ENCODE measurements around the gene SAP30L. TPM values are rescaled to one million over a fixed set of nuclear protein-coding genes. Genes with fewer than 3 reads are reported as not detected.

SAP30L gene
- total and polyA plus RNA-seq, 5 donors from 2014 or later = 30.9 to 54.9 (median 39.2) TPM

- H3K36me3 Mint-ChIP-seq = peaks cover 8% of the 10 kb centered on the region
- peaks cover 0 to 2% (median 0%) of the 10 kb centered on the region in 7 donors for H3K9me3 Mint-ChIP-seq
- Histone ChIP-seq H3K4me3 (ENCODE audit: low read depth, low read length) (no peak overlapping the region), H3K36me3 (ENCODE audit: control insufficient read depth, insufficient read depth, low read length) (no peaks in the 10 kb centered on the region), H3K27ac (ENCODE audit: insufficient read depth, low read length, poor library complexity, severe bottlenecking) (no peak overlapping the region), H3K27me3 (ENCODE audit: control insufficient read depth, insufficient read depth, low read length) (peaks cover 5% of the 10 kb centered on the region), H3K9me3 (ENCODE audit: control insufficient read depth in 2 of 2, low read length in 2 of 2) (no peaks in the 10 kb centered on the region), H3K4me1 (ENCODE audit: control insufficient read depth, insufficient read depth, low read length, poor library complexity, severe bottlenecking) (no peaks in the 10 kb centered on the region)
- H3K27me3 Mint-ChIP-seq = peaks cover 20% of the 10 kb centered on the region
- no peak overlapping the region for H3K27ac Mint-ChIP-seq
- H3K4me1 Mint-ChIP-seq = peaks cover 0 to 7% (median 1%) of the 10 kb centered on the region in 4 donors
- DNase-seq (no peak), ATAC-seq (ENCODE audit: low read depth in 2 of 2) (no peak)
- no peak overlapping the region for H3K4me3 Mint-ChIP-seq
Measured at GRCh38 chr5:154465169-154465568, 19.4 kb downstream of the SAP30L start.

GRCh38 chr5:154466147-154466546, 20.4 kb downstream of the SAP30L start:
- peaks cover 15% of the 10 kb centered on the region for H3K27me3 ChIP-seq (ENCODE audit: control insufficient read depth, insufficient read depth, low read length)
- H3K36me3 Mint-ChIP-seq = peaks cover 8% of the 10 kb centered on the region
- no peak overlapping the region for H3K27ac ChIP-seq (ENCODE audit: insufficient read depth, low read length, poor library complexity, severe bottlenecking)
- no peaks in the 10 kb centered on the region for H3K36me3 ChIP-seq (ENCODE audit: control insufficient read depth, insufficient read depth, low read length)
- peaks cover 0 to 15% (median 5%) of the 10 kb centered on the region in 4 donors for H3K4me1 Mint-ChIP-seq
- peaks cover 30% of the 10 kb centered on the region for H3K27me3 Mint-ChIP-seq
- H3K4me3 ChIP-seq (ENCODE audit: low read depth, low read length) = no peak overlapping the region
- no peak for DNase-seq
- H3K9me3 Mint-ChIP-seq = peaks cover 0 to 2% (median 0%) of the 10 kb centered on the region in 7 donors
- no peaks in the 10 kb centered on the region for H3K9me3 ChIP-seq (ENCODE audit: control insufficient read depth in 2 of 2, low read length in 2 of 2)
- no peak overlapping the region for H3K4me3 Mint-ChIP-seq
- peak overlapping the region in 1 of 3 donors; percentile 9 for H3K27ac Mint-ChIP-seq
- ATAC-seq (ENCODE audit: low read depth in 2 of 2) = no peak
- H3K4me1 ChIP-seq (ENCODE audit: control insufficient read depth, insufficient read depth, low read length, poor library complexity, severe bottlenecking) = peaks cover 3% of the 10 kb centered on the region

GRCh38 chr5:154466671-154467070, 20.9 kb downstream of the SAP30L start:
- Mint-ChIP-seq H3K4me3 (no peak overlapping the region), H3K36me3 (peaks cover 6% of the 10 kb centered on the region), H3K27ac (no peak overlapping the region), H3K27me3 (peaks cover 35% of the 10 kb centered on the region), H3K4me1 (peaks cover under 1 to 19% (median 5%) of the 10 kb centered on the region in 4 donors), H3K9me3 (peaks cover 0 to 2% (median 0%) of the 10 kb centered on the region in 7 donors)
- Histone ChIP-seq H3K27me3 (ENCODE audit: control insufficient read depth, insufficient read depth, low read length) (peaks cover 19% of the 10 kb centered on the region), H3K4me1 (ENCODE audit: control insufficient read depth, insufficient read depth, low read length, poor library complexity, severe bottlenecking) (peaks cover 3% of the 10 kb centered on the region), H3K36me3 (ENCODE audit: control insufficient read depth, insufficient read depth, low read length) (no peaks in the 10 kb centered on the region), H3K27ac (ENCODE audit: insufficient read depth, low read length, poor library complexity, severe bottlenecking) (no peak overlapping the region), H3K4me3 (ENCODE audit: low read depth, low read length) (no peak overlapping the region), H3K9me3 (ENCODE audit: control insufficient read depth in 2 of 2, low read length in 2 of 2) (no peaks in the 10 kb centered on the region)
- ATAC-seq (ENCODE audit: low read depth in 2 of 2) (no peak), DNase-seq (no peak)

GRCh38 chr5:154467655-154468354, 22.0 kb downstream of the SAP30L start:
- no peaks in the 10 kb centered on the region for H3K36me3 Mint-ChIP-seq
- peak; percentile 48 to 64 (median 58) for DNase-seq
- no peak overlapping the region for H3K27ac Mint-ChIP-seq
- peak; percentile 74 to 76 for ATAC-seq (ENCODE audit: low read depth in 2 of 2)
- Histone ChIP-seq H3K27ac (ENCODE audit: insufficient read depth, low read length, poor library complexity, severe bottlenecking) (no peak overlapping the region), H3K36me3 (ENCODE audit: control insufficient read depth, insufficient read depth, low read length) (no peaks in the 10 kb centered on the region), H3K27me3 (ENCODE audit: control insufficient read depth, insufficient read depth, low read length) (peaks cover 29% of the 10 kb centered on the region), H3K9me3 (ENCODE audit: control insufficient read depth in 2 of 2, low read length in 2 of 2) (no peaks in the 10 kb centered on the region), H3K4me3 (ENCODE audit: low read depth, low read length) (no peak overlapping the region), H3K4me1 (ENCODE audit: control insufficient read depth, insufficient read depth, low read length, poor library complexity, severe bottlenecking) (peaks cover 6% of the 10 kb centered on the region)
- H3K4me3 Mint-ChIP-seq = no peak overlapping the region
- peaks cover 45% of the 10 kb centered on the region for H3K27me3 Mint-ChIP-seq
- peaks cover 0 to 2% (median 0%) of the 10 kb centered on the region in 7 donors for H3K9me3 Mint-ChIP-seq
- H3K4me1 Mint-ChIP-seq = peaks cover 6 to 24% (median 7%) of the 10 kb centered on the region in 4 donors

- no peaks in the 10 kb centered on the region for H3K36me3 ChIP-seq (ENCODE audit: control insufficient read depth, insufficient read depth, low read length)
- Mint-ChIP-seq H3K4me3 (no peak overlapping the region), H3K4me1 (peaks cover 6 to 46% (median 27%) of the 10 kb centered on the region in 4 donors), H3K9me3 (peaks cover 0 to 8% (median 0%) of the 10 kb centered on the region in 7 donors), H3K27me3 (peaks cover 69% of the 10 kb centered on the region), H3K27ac (no peak overlapping the region), H3K36me3 (no peaks in the 10 kb centered on the region)
- no peak overlapping the region for H3K4me3 ChIP-seq (ENCODE audit: low read depth, low read length)
- peaks cover 28% of the 10 kb centered on the region for H3K4me1 ChIP-seq (ENCODE audit: control insufficient read depth, insufficient read depth, low read length, poor library complexity, severe bottlenecking)
- no peaks in the 10 kb centered on the region for H3K9me3 ChIP-seq (ENCODE audit: control insufficient read depth in 2 of 2, low read length in 2 of 2)
- H3K27me3 ChIP-seq (ENCODE audit: control insufficient read depth, insufficient read depth, low read length) = peaks cover 45% of the 10 kb centered on the region
- ATAC-seq (ENCODE audit: low read depth in 2 of 2) = no peak
- DNase-seq = no peak
- H3K27ac ChIP-seq (ENCODE audit: insufficient read depth, low read length, poor library complexity, severe bottlenecking) = no peak overlapping the region
Measured at GRCh38 chr5:154470137-154470536, 24.3 kb downstream of the SAP30L start.

GRCh38 chr5:154470947-154471870, 25.4 kb downstream of the SAP30L start:
- no peak for ATAC-seq (ENCODE audit: low read depth in 2 of 2)
- no peak overlapping the region for H3K27ac ChIP-seq (ENCODE audit: insufficient read depth, low read length, poor library complexity, severe bottlenecking)
- no peaks in the 10 kb centered on the region for H3K36me3 Mint-ChIP-seq
- H3K9me3 Mint-ChIP-seq = peaks cover 0 to 8% (median 0%) of the 10 kb centered on the region in 7 donors
- peaks cover 47% of the 10 kb centered on the region for H3K27me3 ChIP-seq (ENCODE audit: control insufficient read depth, insufficient read depth, low read length)
- peak overlapping the region in 1 of 4 donors; percentile 2 for H3K4me3 Mint-ChIP-seq
- no peak overlapping the region for H3K27ac Mint-ChIP-seq
- DNase-seq = no peak
- H3K4me1 Mint-ChIP-seq = peaks cover 6 to 54% (median 35%) of the 10 kb centered on the region in 4 donors
- peak overlapping the region; percentile 8 for H3K4me3 ChIP-seq (ENCODE audit: low read depth, low read length)
- H3K27me3 Mint-ChIP-seq = peaks cover 79% of the 10 kb centered on the region
- no peaks in the 10 kb centered on the region for H3K9me3 ChIP-seq (ENCODE audit: control insufficient read depth in 2 of 2, low read length in 2 of 2)
- H3K36me3 ChIP-seq (ENCODE audit: control insufficient read depth, insufficient read depth, low read length) = no peaks in the 10 kb centered on the region
- H3K4me1 ChIP-seq (ENCODE audit: control insufficient read depth, insufficient read depth, low read length, poor library complexity, severe bottlenecking) = peaks cover 38% of the 10 kb centered on the region

- H3K4me1 ChIP-seq (ENCODE audit: control insufficient read depth, insufficient read depth, low read length, poor library complexity, severe bottlenecking) = peaks cover 56% of the 10 kb centered on the region
- peaks cover 57% of the 10 kb centered on the region for H3K27me3 ChIP-seq (ENCODE audit: control insufficient read depth, insufficient read depth, low read length)
- no peak for DNase-seq
- no peak overlapping the region for H3K27ac ChIP-seq (ENCODE audit: insufficient read depth, low read length, poor library complexity, severe bottlenecking)
- no peaks in the 10 kb centered on the region for H3K36me3 ChIP-seq (ENCODE audit: control insufficient read depth, insufficient read depth, low read length)
- Mint-ChIP-seq H3K36me3 (no peaks in the 10 kb centered on the region), H3K4me3 (peak overlapping the region; percentile 44 to 74 (median 61)), H3K4me1 (peaks cover 6 to 60% (median 46%) of the 10 kb centered on the region in 4 donors), H3K27me3 (peaks cover 85% of the 10 kb centered on the region), H3K27ac (no peak overlapping the region), H3K9me3 (peaks cover 0 to 6% (median 0%) of the 10 kb centered on the region in 7 donors)
- no peaks in the 10 kb centered on the region for H3K9me3 ChIP-seq (ENCODE audit: control insufficient read depth in 2 of 2, low read length in 2 of 2)
- H3K4me3 ChIP-seq (ENCODE audit: low read depth, low read length) = no peak overlapping the region
- no peak for ATAC-seq (ENCODE audit: low read depth in 2 of 2)
Measured at GRCh38 chr5:154472871-154473580, 27.2 kb downstream of the SAP30L start.

All from CD4-positive, CD25-positive, alpha-beta regulatory T cell (primary cell).